HL-60 (cell line): ENCODE measurements around the gene LRRC30.

ENCODE experiments used
- POLR2AphosphoS5 ChIP-seq: IDR thresholded peaks from 2 replicates; pipeline ENCODE4 v1.6.1; 2012; ENCODE audit warnings: low read depth
- SPI1 ChIP-seq: IDR thresholded peaks from 2 replicates; pipeline ENCODE4 v1.6.1; 2012; ENCODE audit warnings: low read depth, mild to moderate bottlenecking, borderline replicate concordance
- TF ChIP-seq, protein P1 (sequence below): IDR thresholded peaks from one replicate; pipeline ENCODE4 v1.5.1; 2011; ENCODE audit warnings: low read length, control low read depth, inconsistent platforms; ENCODE audit not compliant: insufficient read depth

DNA sequence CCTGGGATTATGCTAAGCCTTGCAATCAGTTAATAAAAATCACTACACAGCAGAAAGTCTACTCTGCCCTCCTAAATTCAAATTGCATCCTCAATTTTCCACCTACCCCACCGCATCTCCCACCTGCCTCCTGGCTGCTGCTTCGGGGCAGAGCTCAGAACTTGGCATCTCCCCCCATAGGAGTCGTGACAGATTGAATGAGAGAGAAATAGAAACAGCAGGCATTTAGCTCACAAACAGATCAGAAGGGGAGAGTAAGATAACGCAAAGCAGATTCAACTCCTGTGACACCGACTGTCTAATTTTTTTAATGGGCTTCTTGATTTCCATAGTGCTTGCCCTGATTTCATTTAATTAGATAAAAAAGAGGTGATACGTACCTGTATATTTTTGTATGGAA lies 24.7 kb upstream of the LRRC30 start:
- TF ChIP-seq, protein P1, sequence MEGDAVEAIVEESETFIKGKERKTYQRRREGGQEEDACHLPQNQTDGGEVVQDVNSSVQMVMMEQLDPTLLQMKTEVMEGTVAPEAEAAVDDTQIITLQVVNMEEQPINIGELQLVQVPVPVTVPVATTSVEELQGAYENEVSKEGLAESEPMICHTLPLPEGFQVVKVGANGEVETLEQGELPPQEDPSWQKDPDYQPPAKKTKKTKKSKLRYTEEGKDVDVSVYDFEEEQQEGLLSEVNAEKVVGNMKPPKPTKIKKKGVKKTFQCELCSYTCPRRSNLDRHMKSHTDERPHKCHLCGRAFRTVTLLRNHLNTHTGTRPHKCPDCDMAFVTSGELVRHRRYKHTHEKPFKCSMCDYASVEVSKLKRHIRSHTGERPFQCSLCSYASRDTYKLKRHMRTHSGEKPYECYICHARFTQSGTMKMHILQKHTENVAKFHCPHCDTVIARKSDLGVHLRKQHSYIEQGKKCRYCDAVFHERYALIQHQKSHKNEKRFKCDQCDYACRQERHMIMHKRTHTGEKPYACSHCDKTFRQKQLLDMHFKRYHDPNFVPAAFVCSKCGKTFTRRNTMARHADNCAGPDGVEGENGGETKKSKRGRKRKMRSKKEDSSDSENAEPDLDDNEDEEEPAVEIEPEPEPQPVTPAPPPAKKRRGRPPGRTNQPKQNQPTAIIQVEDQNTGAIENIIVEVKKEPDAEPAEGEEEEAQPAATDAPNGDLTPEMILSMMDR: no peak
- TF ChIP-seq POLR2AphosphoS5: no peak
- no peak for TF ChIP-seq SPI1
